GM12872 (cell line): ENCODE measurements around the gene RASAL2.

Experiments
- CTCF ChIP-seq: IDR thresholded peaks from 3 replicates; pipeline ENCODE4 v1.5.1; 2011; ENCODE audit warnings: low read depth, mild to moderate bottlenecking, low read length, moderate library complexity; ENCODE audit not compliant: insufficient read depth

Gene RASAL2

GRCh38 chr1:178232949-178233348 lies 139.0 kb downstream of the RASAL2 start:
- TF ChIP-seq CTCF = no peak

- no peak for TF ChIP-seq CTCF
Measured at GRCh38 chr1:178237121-178237520, 143.2 kb downstream of the RASAL2 start.

GRCh38 chr1:178238722-178239510 lies 145.0 kb downstream of the RASAL2 start:
- TF ChIP-seq CTCF = no peak

- no peak for TF ChIP-seq CTCF
Measured at GRCh38 chr1:178241057-178241456, 147.2 kb downstream of the RASAL2 start.

GRCh38 chr1:178241837-178242236 lies 147.9 kb downstream of the RASAL2 start:
- no peak for TF ChIP-seq CTCF

GRCh38 chr1:178243119-178243518 lies 149.2 kb downstream of the RASAL2 start:
- TF ChIP-seq CTCF = no peak

- TF ChIP-seq CTCF = no peak
Measured at GRCh38 chr1:178243890-178244289, 150.0 kb downstream of the RASAL2 start.
